ENCODE data around the gene ABCA10.

ABCA10 gene

GRCh38 chr17:69227541-69227940 is 1.1 kb downstream of the ABCA10 start:
- DNase-seq (ENCODE audit: extremely low read depth, low read depth), result no peak
- no peak for TF ChIP-seq CTCF (IDR thresholded peaks at IDR 0.05; ENCODE audit: low read depth, low read length)

DNA sequence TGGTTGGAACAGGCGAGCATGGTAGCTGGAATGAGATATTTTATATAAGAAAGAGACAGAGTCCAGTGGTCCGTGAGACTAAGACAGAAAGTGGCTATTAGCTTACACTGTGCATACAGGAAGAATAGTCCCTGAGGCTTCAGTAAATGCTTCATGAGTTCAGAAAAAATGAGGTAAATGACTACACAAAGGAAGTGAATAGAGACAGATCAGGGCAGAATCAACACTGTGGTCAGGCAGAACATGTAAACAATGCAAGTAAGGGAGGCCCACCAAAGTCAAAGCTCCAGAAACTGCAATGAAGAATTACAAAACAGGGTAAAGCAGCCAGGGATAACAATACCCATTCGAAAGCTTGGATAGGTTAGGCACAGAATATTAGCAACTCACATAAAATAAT is 4.8 kb downstream of the ABCA10 start:
- no peak for TF ChIP-seq CTCF (IDR thresholded peaks at IDR 0.05; ENCODE audit: low read depth, low read length)
- DNase-seq (ENCODE audit: extremely low read depth, low read depth), result peak; percentile 48

DNA sequence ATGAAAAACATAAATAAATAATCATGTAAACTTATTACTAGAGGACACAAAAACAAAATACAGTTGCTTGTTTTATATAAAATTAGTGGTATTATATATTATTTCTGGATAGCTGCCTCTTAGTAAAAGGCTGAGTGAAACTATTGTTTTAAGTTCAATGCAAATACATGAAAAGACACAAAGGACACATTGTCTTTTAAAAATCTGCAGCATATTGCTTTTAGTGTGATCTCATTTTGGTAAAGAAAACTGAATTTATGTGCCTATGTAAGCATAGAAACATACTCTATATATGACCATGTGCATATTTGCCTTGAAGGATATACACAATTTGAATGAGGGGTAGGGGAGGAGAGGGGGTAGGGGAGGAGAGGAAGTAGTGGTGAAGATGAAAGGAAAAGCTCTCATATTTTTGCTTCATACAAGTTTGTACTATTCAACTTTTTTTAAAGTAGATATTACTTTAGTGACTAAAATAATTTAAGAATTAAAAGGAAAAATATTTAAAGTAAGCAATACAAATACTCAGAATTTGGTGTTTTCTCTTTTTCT is 5.8 kb downstream of the ABCA10 start:
- no peak for DNase-seq (ENCODE audit: extremely low read depth, low read depth)
- TF ChIP-seq CTCF (IDR thresholded peaks at IDR 0.05; ENCODE audit: low read depth, low read length), result no peak

DNA sequence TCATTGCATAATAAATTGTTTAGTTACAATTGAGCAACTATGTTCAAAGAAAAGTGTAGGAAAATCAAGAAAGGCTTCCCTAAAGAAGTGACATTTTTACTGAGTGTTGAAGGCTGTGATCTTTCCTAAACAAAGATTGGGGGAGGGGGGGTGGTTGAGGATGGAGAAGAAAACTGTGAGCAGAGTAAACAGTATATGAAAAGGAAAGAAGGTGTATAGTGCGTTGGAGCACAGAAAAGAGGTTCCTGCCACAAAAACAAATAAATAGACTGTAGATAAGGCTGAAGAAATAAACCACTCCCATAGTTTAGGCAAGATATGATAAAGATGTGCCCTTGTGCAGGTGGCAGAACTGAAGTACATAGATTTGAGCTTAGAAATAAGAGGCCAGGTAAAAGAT is 8.5 kb downstream of the ABCA10 start:
- DNase-seq (ENCODE audit: extremely low read depth, low read depth), result no peak
- TF ChIP-seq CTCF (IDR thresholded peaks at IDR 0.05; ENCODE audit: low read depth, low read length), result no peak

DNA sequence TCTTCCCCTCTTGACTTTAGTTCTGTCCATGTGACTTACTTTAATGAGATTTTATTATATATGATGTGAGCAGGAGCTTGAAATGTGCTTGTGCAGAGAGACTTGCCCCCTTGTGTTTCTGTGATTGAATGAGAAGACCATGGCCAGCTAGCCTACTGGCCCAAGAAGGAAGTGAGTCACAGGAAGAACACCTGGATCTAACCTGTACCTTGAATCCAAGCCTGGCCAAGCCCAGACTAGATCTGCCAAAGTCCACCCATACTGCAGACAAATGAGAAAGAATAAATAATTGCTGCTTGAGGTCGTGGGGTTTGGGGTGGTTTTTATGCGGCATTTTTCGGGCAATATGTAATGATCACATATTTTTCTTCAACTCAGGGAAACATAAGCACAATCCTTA is 9.6 kb downstream of the ABCA10 start:
- DNase-seq (ENCODE audit: extremely low read depth, low read depth), result no peak
- TF ChIP-seq CTCF (IDR thresholded peaks at IDR 0.05; ENCODE audit: low read depth, low read length), result no peak

- no peak for TF ChIP-seq CTCF (IDR thresholded peaks at IDR 0.05; ENCODE audit: low read depth, low read length)
- DNase-seq (ENCODE audit: extremely low read depth, low read depth), result no peak
These were observed 15.4 kb downstream of the ABCA10 start for GRCh38 chr17:69213059-69213813.

DNA sequence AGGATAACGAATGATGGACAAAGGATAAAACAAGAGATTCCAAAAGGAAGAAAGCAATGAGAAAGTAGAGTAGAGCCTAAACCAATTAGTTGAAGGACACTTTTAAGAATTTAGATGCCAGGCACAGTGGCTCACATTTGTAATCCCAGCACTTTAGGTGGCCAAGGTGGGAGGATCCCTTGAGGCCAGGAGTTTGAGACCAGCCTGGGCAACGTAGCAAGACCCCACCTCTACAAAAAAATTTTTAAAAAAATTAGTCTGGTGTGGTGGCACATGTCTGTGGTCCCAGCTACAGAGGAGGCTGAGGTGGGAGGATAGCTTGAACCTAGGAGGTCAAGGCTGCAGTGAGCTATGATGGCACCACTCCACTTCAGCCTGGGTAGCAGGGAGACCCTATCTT is 20.0 kb downstream of the ABCA10 start:
- DNase-seq (ENCODE audit: extremely low read depth, low read depth), result no peak
- no peak for TF ChIP-seq CTCF (IDR thresholded peaks at IDR 0.05; ENCODE audit: low read depth, low read length)
